WI38 (cell line): ENCODE data around the gene AURKA.

Experiments
- H3K4me3 ChIP-seq: 2 replicates; pipeline ENCODE4 v1.5.1; 2011; ENCODE audit warnings: low read depth, mild to moderate bottlenecking, control low read depth, low read length
- TF ChIP-seq, protein P1 (sequence below): IDR thresholded peaks from 2 replicates; pipeline ENCODE4 v1.5.1; 2012; ENCODE audit warnings: low read depth, mild to moderate bottlenecking, control low read depth, low read length

Gene AURKA

DNA sequence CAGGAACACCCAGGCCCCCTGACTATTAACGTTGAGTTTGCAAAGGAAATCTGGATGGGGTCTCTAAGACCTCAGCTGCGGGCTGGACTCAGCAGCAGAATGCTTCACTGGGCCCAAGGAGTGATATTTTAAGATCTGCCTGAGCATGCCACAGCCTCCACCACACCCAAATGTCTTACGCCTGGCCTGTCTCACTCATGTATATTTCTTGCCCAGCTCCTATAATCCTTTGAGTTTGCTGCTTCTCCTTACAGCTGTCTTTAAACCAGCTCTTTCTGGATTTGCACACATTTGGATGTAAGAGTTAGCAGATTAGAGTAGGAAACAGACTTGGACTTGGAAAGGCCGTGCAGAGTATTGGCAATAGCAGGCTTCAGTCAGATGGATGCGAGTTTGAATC, 36.4 kb upstream of the AURKA start:
- no peak overlapping the region for H3K4me3 ChIP-seq
- TF ChIP-seq, protein P1, sequence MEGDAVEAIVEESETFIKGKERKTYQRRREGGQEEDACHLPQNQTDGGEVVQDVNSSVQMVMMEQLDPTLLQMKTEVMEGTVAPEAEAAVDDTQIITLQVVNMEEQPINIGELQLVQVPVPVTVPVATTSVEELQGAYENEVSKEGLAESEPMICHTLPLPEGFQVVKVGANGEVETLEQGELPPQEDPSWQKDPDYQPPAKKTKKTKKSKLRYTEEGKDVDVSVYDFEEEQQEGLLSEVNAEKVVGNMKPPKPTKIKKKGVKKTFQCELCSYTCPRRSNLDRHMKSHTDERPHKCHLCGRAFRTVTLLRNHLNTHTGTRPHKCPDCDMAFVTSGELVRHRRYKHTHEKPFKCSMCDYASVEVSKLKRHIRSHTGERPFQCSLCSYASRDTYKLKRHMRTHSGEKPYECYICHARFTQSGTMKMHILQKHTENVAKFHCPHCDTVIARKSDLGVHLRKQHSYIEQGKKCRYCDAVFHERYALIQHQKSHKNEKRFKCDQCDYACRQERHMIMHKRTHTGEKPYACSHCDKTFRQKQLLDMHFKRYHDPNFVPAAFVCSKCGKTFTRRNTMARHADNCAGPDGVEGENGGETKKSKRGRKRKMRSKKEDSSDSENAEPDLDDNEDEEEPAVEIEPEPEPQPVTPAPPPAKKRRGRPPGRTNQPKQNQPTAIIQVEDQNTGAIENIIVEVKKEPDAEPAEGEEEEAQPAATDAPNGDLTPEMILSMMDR = no peak

DNA sequence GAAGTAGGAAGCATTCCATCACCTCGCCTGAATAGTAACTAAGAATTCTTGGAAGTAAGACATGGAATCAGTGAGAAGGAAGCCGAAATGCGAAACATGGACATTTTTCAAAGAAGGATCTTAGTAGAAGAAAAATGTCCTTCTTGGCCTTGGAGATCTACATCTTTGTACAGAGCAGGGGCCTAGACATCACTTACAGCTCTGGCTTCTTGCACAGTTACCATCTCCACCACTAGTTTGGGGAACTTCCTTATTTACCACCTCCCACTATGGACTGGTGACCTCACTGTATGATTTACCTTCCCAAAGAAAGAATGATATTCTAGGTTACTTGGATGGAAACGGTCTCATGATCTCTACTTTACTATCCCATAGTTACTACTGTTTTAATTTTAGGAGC, 35.8 kb upstream of the AURKA start:
- TF ChIP-seq, protein P1 = no peak
- no peak overlapping the region for H3K4me3 ChIP-seq

DNA sequence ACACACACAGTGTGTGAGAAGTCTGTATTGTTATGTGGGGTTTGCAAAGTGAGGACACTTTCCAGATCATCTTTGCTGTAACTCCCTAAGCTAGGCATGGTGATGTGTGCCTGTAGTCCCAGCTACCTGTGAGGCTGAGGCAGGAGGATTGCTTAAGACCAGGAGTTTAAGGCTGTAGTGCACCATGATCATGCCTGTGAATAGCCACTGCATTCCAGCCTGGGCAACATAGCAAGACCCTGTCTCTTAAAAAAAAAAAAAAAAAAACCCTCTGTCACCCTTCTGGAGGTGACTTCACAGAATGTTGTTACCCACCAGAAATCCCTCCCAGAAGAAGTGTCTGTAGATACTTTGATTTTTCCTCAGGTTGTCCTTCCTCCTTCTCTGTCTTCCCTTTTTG, 34.9 kb upstream of the AURKA start:
- H3K4me3 ChIP-seq = no peak overlapping the region
- TF ChIP-seq, protein P1 = no peak

DNA sequence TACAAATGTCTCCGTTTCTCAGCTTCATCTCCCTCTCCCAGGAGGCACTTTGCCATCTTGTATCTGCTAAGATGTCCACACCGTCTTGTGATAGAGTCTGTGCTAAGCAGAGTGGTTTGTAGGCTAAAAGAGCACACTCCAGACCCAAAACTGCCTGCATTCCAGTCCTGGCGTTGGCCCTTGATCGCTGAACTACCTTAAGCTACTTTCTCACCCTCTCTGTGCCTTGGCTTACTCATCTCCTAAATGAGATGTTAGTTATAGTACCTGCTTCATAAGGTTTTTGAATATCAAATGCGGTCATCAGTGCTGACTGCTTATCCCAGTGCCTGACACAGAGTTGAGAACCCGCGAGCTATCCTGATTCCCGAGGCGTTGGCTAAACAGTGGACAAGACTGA, 34.0 kb upstream of the AURKA start:
- TF ChIP-seq, protein P1 = no peak
- no peak overlapping the region for H3K4me3 ChIP-seq

DNA sequence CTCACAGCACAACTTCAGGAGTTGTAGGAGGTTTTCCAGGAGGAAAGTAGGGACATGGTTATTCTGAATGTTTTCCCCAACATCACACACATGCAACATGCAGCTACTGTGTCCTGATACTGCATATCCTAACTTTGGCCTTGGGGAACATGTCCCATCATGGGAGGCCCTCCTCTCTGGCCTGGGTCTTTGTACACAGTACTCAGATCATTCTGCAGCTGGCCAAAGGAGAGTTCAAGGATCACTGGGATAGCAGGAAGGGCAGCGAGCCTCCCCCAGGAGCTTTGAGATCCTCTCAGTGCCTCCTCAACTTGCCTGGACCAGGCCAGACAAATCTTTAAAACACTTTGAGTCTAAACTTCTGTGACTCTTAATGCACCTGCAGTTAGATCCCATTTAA, 32.9 kb upstream of the AURKA start:
- TF ChIP-seq, protein P1 = no peak
- H3K4me3 ChIP-seq = no peak overlapping the region

DNA sequence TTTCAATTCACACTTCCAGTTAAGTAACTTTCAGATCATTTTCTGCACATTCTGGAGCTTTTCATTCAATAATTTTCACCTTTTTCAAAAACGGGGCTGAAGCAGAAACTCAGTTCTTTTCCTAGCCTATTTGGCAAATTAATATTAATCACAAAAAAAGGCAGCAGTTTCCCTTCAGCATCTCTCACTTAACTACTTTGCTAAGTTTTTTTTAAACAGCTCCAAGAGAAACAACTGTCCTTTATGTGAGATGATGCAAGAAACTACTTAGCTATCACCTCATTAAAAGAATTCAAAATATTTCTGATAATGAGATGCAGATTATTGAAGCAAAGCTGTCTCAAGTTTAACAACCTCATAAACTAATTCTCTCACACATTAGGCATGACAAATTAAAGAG, 31.9 kb upstream of the AURKA start:
- TF ChIP-seq, protein P1 = no peak
- H3K4me3 ChIP-seq = no peak overlapping the region

DNA sequence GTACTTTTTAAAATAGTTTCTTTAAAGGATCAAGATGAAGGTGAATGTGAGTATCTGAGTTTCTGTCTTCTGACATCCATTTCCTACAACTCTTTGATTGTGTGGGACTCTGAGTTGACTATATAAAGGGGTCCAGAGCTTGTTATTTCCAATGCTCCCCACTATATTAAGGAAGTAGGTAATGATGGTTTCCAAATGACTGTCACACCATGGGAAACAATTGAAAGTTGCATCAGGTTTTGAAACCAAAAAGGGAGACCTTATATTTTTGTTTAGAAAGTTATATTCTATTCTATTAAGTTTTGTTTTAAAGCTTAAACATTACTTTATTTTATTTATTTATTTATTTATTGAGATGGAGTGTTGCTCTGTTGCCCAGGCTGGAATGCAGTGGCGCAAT, 31.2 kb upstream of the AURKA start:
- TF ChIP-seq, protein P1 = no peak
- no peak overlapping the region for H3K4me3 ChIP-seq
